CD4-positive, alpha-beta T cell treated with Interleukin-1 beta for 1 hour (primary cell): Measurements from ENCODE around the gene NRP1.

Source experiments
- DNase-seq, 2 donors: peaks; one replicate each; pipeline ENCODE4 v3.0.0-alpha.2; 2020 to 2022

Gene NRP1

DNA sequence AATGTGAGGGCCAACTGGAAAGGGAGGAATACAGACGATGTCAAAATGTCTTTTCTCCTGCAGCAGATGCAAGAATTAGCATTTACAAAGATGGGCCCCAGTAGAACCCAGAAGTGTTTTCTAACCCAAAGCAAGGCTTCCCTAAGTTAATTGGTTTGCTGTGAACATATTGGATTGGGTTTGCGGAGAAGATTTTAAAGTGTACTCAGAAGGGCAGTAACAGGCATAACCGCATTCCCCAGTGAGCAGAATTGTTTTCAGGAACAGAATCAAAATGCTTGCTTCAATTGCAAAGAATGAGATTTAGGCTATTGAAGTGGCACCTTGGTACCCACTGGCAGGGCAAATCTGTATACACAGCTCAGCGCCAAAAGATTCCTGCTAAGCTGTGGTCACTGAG, 78.0 kb downstream of the NRP1 start:
- no peak for DNase-seq

- DNase-seq: no peak
Measured at GRCh38 chr10:33254556-33255160, 79.8 kb downstream of the NRP1 start.

- DNase-seq: no peak
Measured at GRCh38 chr10:33253411-33253810, 81.1 kb downstream of the NRP1 start.

GRCh38 chr10:33252794-33253203, 81.7 kb downstream of the NRP1 start:
- DNase-seq: no peak

GRCh38 chr10:33252324-33252723, 82.1 kb downstream of the NRP1 start:
- DNase-seq: no peak

- no peak for DNase-seq
Measured at GRCh38 chr10:33249659-33250345, 84.7 kb downstream of the NRP1 start.

GRCh38 chr10:33249137-33249536, 85.3 kb downstream of the NRP1 start:
- DNase-seq: no peak

GRCh38 chr10:33248638-33249037, 85.8 kb downstream of the NRP1 start:
- peak; percentile 3 to 62 for DNase-seq

DNA sequence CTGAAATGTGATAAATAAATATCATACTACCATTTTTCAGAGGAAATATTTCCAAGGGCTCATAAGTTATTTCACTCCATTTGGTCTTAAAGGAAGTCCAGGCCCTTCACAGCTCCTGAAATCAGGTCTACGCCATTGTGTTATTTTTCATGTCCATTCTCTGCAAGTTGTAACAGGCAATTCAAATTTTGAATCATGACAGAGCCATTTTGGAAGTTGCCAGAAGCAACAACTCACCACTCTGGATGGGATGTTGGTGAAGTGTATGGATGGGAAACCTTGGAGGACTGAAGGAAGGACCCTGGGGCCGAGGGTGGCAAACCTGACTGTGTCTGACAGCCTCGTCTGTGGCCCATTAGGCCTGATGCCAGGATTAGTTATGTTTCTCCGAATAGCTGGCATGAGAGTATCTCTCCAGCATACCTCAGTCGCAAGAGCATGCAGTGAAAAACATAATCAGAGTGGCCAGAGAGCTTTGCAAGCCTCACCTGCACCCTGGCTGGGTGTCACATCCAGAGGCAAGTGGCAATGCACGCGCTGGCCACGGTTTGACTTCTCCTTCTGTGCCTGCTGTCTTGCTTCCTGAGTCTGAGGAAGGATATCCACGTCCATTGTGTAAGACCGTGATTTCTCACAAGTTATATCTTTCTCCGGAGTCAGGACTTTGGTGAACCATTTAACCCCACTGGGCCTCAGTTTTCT, 87.1 kb downstream of the NRP1 start:
- DNase-seq: no peak

DNA sequence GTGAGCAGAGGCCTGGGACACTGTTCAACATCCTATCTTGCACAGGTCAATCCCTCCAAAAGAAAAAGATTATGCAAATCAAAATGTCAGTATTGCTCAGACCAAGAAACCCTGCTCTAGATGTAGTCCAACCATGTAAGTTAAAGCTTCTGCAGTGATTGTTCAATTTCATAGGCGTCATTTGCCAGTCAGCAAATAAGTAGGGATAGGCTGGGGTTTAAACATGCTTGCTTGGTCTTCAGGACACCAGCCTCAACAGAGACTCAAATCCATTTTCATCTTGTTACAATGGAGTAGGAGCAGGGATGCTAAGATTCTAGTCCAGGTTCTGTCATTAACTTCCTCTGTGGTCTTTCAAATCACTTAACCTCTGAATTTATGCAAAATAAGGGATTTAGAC, 89.1 kb downstream of the NRP1 start:
- no peak for DNase-seq

GRCh38 chr10:33244354-33244967, 90.0 kb downstream of the NRP1 start:
- DNase-seq: no peak

GRCh38 chr10:33243703-33244102, 90.8 kb downstream of the NRP1 start:
- DNase-seq: no peak

DNA sequence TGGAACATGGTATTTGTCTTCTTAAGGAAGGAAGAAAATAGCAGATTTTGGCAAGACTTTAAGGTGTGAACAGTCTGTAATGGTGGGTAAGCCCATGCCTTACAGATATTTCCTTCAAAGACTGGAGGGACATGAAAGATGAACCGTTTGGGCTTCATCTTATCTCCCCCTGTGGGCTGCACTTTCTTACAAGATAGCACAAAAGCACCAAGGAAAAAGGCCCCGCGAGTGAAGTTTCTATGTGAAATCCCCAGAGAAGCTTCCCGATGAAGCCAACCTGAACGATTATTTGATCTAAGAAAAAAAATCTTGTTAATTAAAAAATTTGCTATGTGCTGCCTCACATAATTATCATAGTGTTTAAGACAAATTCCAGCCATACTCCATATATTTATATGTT, 91.5 kb downstream of the NRP1 start:
- DNase-seq: no peak

GRCh38 chr10:33241351-33241750, 93.1 kb downstream of the NRP1 start:
- DNase-seq: no peak

- no peak for DNase-seq
Measured at GRCh38 chr10:33240931-33241330, 93.5 kb downstream of the NRP1 start.

- DNase-seq: no peak
Measured at GRCh38 chr10:33240258-33240657, 94.2 kb downstream of the NRP1 start.

DNA sequence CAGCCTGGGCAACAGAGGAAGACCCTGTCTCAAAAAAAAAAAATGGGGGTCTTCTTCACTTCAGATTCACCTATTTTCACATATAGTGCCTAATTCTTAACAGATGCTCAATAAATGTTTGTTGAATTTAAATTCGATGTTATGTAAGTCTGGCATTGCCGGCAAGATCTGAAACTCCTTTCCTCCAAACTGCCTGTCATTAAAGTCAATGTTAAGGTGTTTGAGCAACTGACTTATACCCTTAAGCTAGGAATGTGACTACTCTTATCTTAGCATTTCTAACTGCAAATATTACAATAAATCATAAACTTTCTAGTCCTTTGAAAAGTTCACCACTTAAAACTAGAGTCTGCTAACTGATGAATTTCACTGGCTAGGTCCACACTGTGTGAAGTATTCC, 95.2 kb downstream of the NRP1 start:
- DNase-seq: no peak

DNA sequence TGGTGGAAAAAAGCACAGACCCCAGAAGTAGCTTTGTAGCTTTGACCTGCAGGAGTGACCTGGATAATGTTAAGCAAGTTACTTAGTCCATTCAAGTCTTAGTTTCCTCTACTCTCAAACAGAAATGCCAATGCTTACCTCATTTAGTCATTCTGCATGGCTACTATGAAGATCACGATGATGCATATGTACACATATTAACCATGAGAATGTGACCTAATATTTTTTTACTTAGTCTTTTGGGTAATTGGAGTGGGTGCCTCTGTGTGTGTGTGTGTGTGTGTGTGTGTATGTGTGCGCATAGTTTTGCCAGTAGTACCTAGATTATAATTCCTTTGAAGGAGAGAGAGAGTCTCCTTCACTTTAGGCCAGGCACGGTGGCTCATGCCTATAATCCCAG, 95.8 kb downstream of the NRP1 start:
- DNase-seq: no peak

DNA sequence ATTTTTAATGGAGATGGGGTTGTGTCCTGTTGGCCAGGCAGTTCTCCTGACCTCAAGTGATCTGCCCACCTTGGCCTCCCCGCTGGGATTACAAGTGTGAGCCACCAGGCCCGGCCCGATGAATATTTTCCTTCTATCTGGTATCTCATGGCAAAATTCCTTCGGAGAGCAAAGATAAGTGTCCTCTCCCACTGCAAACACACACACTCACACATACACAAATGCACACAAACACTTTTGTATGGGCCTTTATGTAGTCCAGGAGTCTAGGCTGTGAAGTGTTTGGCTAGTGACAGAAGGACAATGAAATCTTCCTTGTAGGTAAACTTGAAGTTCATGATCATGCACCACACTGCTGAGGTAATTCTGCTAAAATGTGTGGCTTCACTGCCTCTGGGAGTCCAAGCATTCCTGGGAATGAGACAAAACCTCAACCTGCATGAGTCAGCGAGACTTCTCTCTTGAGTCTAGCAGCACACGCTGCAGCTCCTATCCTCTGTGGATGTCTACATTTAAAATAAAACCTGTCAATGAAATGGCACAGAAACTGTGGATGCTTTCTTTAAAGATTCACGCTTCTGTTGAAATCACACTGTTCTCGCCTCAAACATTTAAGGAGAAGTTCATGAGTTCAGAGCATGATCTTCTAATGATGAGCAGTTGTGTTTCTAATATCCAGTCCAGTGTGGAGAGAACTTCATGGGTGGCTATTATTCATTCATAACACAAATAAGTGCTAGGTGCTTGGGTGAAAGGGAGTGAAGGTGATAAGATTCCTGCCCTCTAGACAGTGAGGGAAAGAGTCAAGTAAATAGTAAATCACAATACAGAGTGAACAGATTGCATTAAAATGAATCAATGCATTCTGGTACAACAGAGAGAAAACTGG, 96.5 kb downstream of the NRP1 start:
- DNase-seq: no peak

DNA sequence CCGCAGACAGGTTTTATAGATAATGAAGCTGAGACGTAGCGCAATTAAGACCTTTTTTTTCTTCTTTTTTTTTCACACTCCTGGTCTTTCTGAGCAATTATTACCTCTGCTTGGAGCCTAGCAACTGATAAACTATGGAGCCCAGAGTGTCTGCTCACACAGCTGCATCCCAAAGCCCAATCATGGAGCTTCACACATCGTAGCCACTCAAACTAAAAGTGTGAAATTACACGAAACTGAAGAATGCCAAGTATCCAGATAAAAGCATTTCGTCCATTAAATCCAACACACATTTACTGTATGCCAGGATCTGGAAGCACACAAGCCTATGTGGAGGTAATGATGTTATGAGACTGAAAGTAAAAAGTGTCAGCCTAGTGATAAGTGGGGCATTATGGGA, 97.6 kb downstream of the NRP1 start:
- no peak for DNase-seq

DNA sequence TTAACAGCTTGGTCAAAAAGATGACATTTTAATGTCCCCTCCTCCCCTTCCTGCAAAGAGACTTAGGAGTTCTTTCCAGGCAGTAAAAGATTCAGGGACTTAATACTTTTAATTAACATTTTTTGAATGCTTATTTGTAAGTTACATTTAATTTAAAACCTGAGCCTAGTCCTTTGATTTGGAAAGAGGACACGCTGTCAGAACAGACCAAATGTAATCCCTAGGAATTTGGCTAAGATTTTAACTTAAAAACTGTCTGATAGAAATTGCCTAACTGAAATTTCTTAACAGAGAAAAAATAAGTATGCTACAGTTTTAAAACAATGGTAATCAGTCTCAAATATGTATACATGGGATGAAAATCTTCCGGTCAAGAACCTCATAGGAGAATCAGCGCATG, 98.5 kb downstream of the NRP1 start:
- DNase-seq: no peak

- no peak for DNase-seq
Measured at GRCh38 chr10:33235251-33235884, 99.1 kb downstream of the NRP1 start.
